HEK293T (cell line): ENCODE data around the gene GALP.

Source experiments
- ARNT ChIP-seq: fragments of 450-650 bp; IDR thresholded peaks from 2 replicates; pipeline ENCODE4 v1.6.1; 2017; ENCODE audit warnings: mild to moderate bottlenecking
- BHLHE40 ChIP-seq: fragments of 450-650 bp; IDR thresholded peaks from 2 replicates; pipeline ENCODE4 v1.6.1; 2016; ENCODE audit warnings: mild to moderate bottlenecking, moderate library complexity, borderline replicate concordance
- ELF4 ChIP-seq: fragments of 450-650 bp; IDR thresholded peaks from 2 replicates; pipeline ENCODE4 v1.6.1; 2017; ENCODE audit warnings: antibody characterized with exemption
- FOXK2 ChIP-seq: fragments of 450-650 bp; IDR thresholded peaks from 2 replicates; pipeline ENCODE4 v1.6.1; 2016; ENCODE audit warnings: mild to moderate bottlenecking
- FOXM1 ChIP-seq: fragments of 450-650 bp; IDR thresholded peaks from 2 replicates; pipeline ENCODE4 v1.6.1; 2017; ENCODE audit warnings: mild to moderate bottlenecking, borderline replicate concordance
- HDGF ChIP-seq: fragments of 450-650 bp; IDR thresholded peaks from 2 replicates; pipeline ENCODE4 v1.6.1; 2017; ENCODE audit warnings: antibody characterized with exemption, borderline replicate concordance
- L3MBTL2 ChIP-seq: fragments of 450-650 bp; conservative IDR thresholded peaks from 2 replicates; pipeline ENCODE4 v1.6.1; 2016; ENCODE audit warnings: mild to moderate bottlenecking
- SP1 ChIP-seq: fragments of 450-650 bp; IDR thresholded peaks from 2 replicates; pipeline ENCODE4 v1.6.1; 2017
- SUZ12 ChIP-seq: fragments of 450-650 bp; IDR thresholded peaks from 2 replicates; pipeline ENCODE4 v1.6.1; 2016; ENCODE audit warnings: mild to moderate bottlenecking
- TARDBP ChIP-seq: fragments of 450-650 bp; IDR thresholded peaks from 2 replicates; pipeline ENCODE4 v1.6.1; 2016
- ZNF384 ChIP-seq: fragments of 450-650 bp; IDR thresholded peaks from 2 replicates; pipeline ENCODE4 v1.6.1; 2016
- TF ChIP-seq, protein P1 (sequence below): fragments of 450-650 bp; IDR thresholded peaks from 2 replicates; pipeline ENCODE4 v1.6.1; 2016

- no peak for TF ChIP-seq BHLHE40
- TF ChIP-seq ZNF384: no peak
- no peak for TF ChIP-seq ELF4
- TF ChIP-seq TARDBP: no peak
- no peak for TF ChIP-seq FOXK2
- no peak for TF ChIP-seq SP1
- no peak for TF ChIP-seq L3MBTL2
- TF ChIP-seq FOXM1: no peak
- no peak for TF ChIP-seq ARNT
- TF ChIP-seq, protein P1, sequence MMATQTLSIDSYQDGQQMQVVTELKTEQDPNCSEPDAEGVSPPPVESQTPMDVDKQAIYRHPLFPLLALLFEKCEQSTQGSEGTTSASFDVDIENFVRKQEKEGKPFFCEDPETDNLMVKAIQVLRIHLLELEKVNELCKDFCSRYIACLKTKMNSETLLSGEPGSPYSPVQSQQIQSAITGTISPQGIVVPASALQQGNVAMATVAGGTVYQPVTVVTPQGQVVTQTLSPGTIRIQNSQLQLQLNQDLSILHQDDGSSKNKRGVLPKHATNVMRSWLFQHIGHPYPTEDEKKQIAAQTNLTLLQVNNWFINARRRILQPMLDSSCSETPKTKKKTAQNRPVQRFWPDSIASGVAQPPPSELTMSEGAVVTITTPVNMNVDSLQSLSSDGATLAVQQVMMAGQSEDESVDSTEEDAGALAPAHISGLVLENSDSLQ: no peak
- TF ChIP-seq HDGF: no peak
- no peak for TF ChIP-seq SUZ12
These were observed 37.7 kb upstream of the GALP start for GRCh38 chr19:56138069-56138468.
